ENCODE measurements around the gene CPNE1. TPM values are rescaled to one million over a fixed set of nuclear protein-coding genes. Genes with fewer than 3 reads are reported as not detected.

Gene CPNE1
- total and polyA plus RNA-seq, 2 donors (not counting 1 experiment from before 2014, with no cell fraction given), result 88.8 to 146 TPM

DNA sequence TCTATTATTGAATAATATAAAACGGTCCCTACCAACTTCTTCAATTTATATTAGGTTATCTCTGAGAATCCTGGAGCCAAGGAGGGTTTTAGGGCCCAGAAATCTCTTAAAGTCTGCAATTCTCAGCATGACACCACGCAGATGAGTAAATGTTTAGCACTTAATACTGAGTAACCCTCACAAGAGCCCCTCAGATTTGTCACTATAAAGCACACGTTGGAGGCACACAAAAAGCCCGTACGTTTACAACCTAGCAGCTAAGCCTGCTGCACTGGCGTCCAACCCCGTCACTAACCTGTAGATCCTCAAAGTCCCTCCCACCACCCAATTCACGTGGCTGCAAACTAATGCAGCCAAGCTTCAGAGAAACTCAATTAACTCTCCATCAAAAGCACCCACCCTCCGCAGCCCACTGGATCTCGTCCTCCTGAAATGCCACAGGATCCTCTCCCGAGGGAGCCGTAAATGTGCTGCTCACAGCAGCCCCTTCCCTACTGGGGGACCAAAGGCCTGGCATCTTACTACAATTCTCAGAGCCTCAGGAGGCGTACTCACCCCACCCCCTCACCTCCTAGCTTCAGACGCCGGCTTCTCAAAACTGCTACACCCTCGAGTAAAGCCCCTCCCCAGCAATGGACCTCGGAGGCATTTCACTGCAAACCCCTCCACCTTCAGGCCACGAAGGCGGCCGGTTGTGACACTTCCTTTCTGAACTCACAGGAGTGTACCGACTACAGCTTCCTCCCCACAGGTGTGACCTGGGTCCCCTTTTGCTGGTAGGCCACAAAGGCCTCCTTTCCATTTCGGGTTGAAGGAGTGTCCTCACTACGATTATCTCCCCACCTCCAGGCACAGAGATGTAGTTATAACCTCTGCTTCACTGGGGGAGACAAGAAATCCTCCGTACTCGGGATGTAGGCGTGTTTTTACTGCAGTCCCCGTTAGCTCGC is 909 bp downstream of the CPNE1 start:
- Histone ChIP-seq H4K20me1 (ENCODE audit: control insufficient read depth, extremely low read depth, insufficient read depth, low read length) (peaks cover 26% of the 10 kb centered on the region), H3K79me2 (ENCODE audit: control insufficient read depth, insufficient read depth, low read length) (peaks cover 59% of the 10 kb centered on the region), H3K9ac (ENCODE audit: insufficient read depth, low read length) (peak overlapping the region; percentile 98), H2AFZ (ENCODE audit: low read length) (no peak overlapping the region), H3K4me1 (ENCODE audit: control insufficient read depth, extremely low read depth, insufficient read depth, low read length) (peaks cover 9% of the 10 kb centered on the region), H3K4me2 (ENCODE audit: extremely low read depth, insufficient read depth, low read length) (peak overlapping the region; percentile 93), H3K4me3 (replicated peaks in 1 of 4; ENCODE audit: control extremely low read depth in 1 of 4, insufficient read depth in 1 of 4, low read depth in 3 of 4, low read length in 4 of 4) (peak overlapping the region; percentile 65 to 93 (median 86)), H3K36me3 (ENCODE audit: control insufficient read depth, insufficient read depth, low read length) (no peaks in the 10 kb centered on the region), H3K27ac (ENCODE audit: insufficient read depth, low read length) (peak overlapping the region; percentile 90), H3K9me3 (ENCODE audit: control insufficient read depth, insufficient read depth, low read depth, low read length) (no peaks in the 10 kb centered on the region), H3K27me3 (ENCODE audit: control insufficient read depth, insufficient read depth, low read length) (no peaks in the 10 kb centered on the region)
- TF ChIP-seq CTCF (conservative IDR thresholded peaks at IDR 0.05 in 1 of 2, IDR thresholded peaks at IDR 0.05 in 1 of 2; ENCODE audit: low read depth in 1 of 2, low read length in 2 of 2) (no peak), EZH2 (IDR thresholded peaks at IDR 0.05; ENCODE audit: low read length, missing control alignments) (no peak)
- peak; percentile 14 to 39 for DNase-seq (ENCODE audit: low read depth in 2 of 2)

- Histone ChIP-seq H3K27me3 (ENCODE audit: control insufficient read depth, insufficient read depth, low read length) (no peaks in the 10 kb centered on the region), H3K9ac (ENCODE audit: insufficient read depth, low read length) (no peak overlapping the region), H3K27ac (ENCODE audit: insufficient read depth, low read length) (no peak overlapping the region), H4K20me1 (ENCODE audit: control insufficient read depth, extremely low read depth, insufficient read depth, low read length) (peaks cover 26% of the 10 kb centered on the region), H3K36me3 (ENCODE audit: control insufficient read depth, insufficient read depth, low read length) (no peaks in the 10 kb centered on the region), H3K79me2 (ENCODE audit: control insufficient read depth, insufficient read depth, low read length) (peaks cover 71% of the 10 kb centered on the region), H3K9me3 (ENCODE audit: control insufficient read depth, insufficient read depth, low read depth, low read length) (no peaks in the 10 kb centered on the region), H3K4me1 (ENCODE audit: control insufficient read depth, extremely low read depth, insufficient read depth, low read length) (peaks cover 9% of the 10 kb centered on the region), H3K4me2 (ENCODE audit: extremely low read depth, insufficient read depth, low read length) (peak overlapping the region; percentile 93), H3K4me3 (replicated peaks in 1 of 4; ENCODE audit: control extremely low read depth in 1 of 4, insufficient read depth in 1 of 4, low read depth in 3 of 4, low read length in 4 of 4) (peak overlapping the region; percentile 65 to 93 (median 86)), H2AFZ (ENCODE audit: low read length) (no peak overlapping the region)
- DNase-seq (ENCODE audit: low read depth in 2 of 2), result no peak
- TF ChIP-seq CTCF (conservative IDR thresholded peaks at IDR 0.05 in 1 of 2, IDR thresholded peaks at IDR 0.05 in 1 of 2; ENCODE audit: low read depth in 1 of 2, low read length in 2 of 2), result no peak
- TF ChIP-seq EZH2 (IDR thresholded peaks at IDR 0.05; ENCODE audit: low read length, missing control alignments), result no peak
These were observed 2.1 kb downstream of the CPNE1 start for GRCh38 chr20:35662551-35662950.

DNA sequence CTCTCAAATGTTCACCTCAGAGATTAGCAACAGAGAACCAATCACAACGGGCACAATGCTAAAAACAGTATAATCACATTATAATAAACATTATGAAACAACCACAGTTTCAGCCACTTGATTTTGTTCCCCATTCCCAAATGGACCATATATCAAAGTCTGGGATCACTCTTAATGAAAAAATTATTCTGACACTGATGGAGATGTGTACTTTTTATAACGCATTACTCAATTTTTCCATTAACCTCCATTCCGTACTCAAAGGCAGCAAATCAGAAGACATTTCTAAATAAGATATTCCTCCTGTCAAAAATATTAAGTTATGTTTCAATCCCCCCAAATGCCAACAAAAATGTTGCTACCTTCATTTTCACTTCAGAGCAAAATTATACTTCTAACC is 2.8 kb downstream of the CPNE1 start:
- Histone ChIP-seq H3K27ac (ENCODE audit: insufficient read depth, low read length) (no peak overlapping the region), H3K27me3 (ENCODE audit: control insufficient read depth, insufficient read depth, low read length) (no peaks in the 10 kb centered on the region), H3K9ac (ENCODE audit: insufficient read depth, low read length) (no peak overlapping the region), H3K36me3 (ENCODE audit: control insufficient read depth, insufficient read depth, low read length) (no peaks in the 10 kb centered on the region), H3K4me3 (replicated peaks in 1 of 4; ENCODE audit: control extremely low read depth in 1 of 4, insufficient read depth in 1 of 4, low read depth in 3 of 4, low read length in 4 of 4) (peak overlapping the region; percentile 65 to 93 (median 86)), H4K20me1 (ENCODE audit: control insufficient read depth, extremely low read depth, insufficient read depth, low read length) (peaks cover 31% of the 10 kb centered on the region), H3K79me2 (ENCODE audit: control insufficient read depth, insufficient read depth, low read length) (peaks cover 77% of the 10 kb centered on the region), H3K4me2 (ENCODE audit: extremely low read depth, insufficient read depth, low read length) (peak overlapping the region; percentile 93), H2AFZ (ENCODE audit: low read length) (no peak overlapping the region), H3K9me3 (ENCODE audit: control insufficient read depth, insufficient read depth, low read depth, low read length) (no peaks in the 10 kb centered on the region), H3K4me1 (ENCODE audit: control insufficient read depth, extremely low read depth, insufficient read depth, low read length) (peaks cover 9% of the 10 kb centered on the region)
- no peak for DNase-seq (ENCODE audit: low read depth in 2 of 2)
- no peak for TF ChIP-seq EZH2 (IDR thresholded peaks at IDR 0.05; ENCODE audit: low read length, missing control alignments)
- TF ChIP-seq CTCF (conservative IDR thresholded peaks at IDR 0.05 in 1 of 2, IDR thresholded peaks at IDR 0.05 in 1 of 2; ENCODE audit: low read depth in 1 of 2, low read length in 2 of 2), result no peak

Data from fibroblast of lung (primary cell).